GM23338 (cell line): ENCODE results near the gene LMF2. TPM values are rescaled to one million over a fixed set of nuclear protein-coding genes. Genes with fewer than 3 reads are reported as not detected.

Source experiments
- ATAC-seq: fragments of 200-7000 bp; cut with Tn5 transposase; 3 replicates; pipeline ENCODE4 v1.9.1; 2020
- DNase-seq: peaks from one replicate; pipeline ENCODE4 v3.0.0-alpha.2; 2015; ENCODE audit warnings: low spot score
- H2AFZ ChIP-seq: fragments of 200-600 bp; sonication (generic); 2 replicates; pipeline ENCODE4 v1.8.0; 2016; ENCODE audit warnings: antibody characterized with exemption, mild to moderate bottlenecking, moderate library complexity
- H3F3A ChIP-seq: fragments of 200-600 bp; sonication (generic); replicated peaks from 2 replicates; pipeline ENCODE4 v1.8.0; 2017; ENCODE audit warnings: antibody characterized with exemption, mixed run types, low read depth
- H3K27ac ChIP-seq: fragments of 200-600 bp; sonication (generic); 2 replicates; pipeline ENCODE4 v1.6.1; 2016; ENCODE audit warnings: low read depth
- H3K27me3 ChIP-seq: fragments of 200-600 bp; sonication (generic); 2 replicates; pipeline ENCODE4 v1.8.0; 2016; ENCODE audit warnings: mild to moderate bottlenecking, mixed run types, moderate library complexity; ENCODE audit not compliant: insufficient read depth
- H3K36me3 ChIP-seq: fragments of 200-600 bp; sonication (generic); 2 replicates; pipeline ENCODE4 v1.8.0; 2016; ENCODE audit warnings: mild to moderate bottlenecking; ENCODE audit not compliant: insufficient read depth
- H3K4me1 ChIP-seq: fragments of 200-600 bp; sonication (generic); 2 replicates; pipeline ENCODE4 v1.8.0; 2016; ENCODE audit warnings: mild to moderate bottlenecking, moderate library complexity; ENCODE audit not compliant: insufficient read depth
- H3K4me2 ChIP-seq: fragments of 200-600 bp; sonication (generic); 2 replicates; pipeline ENCODE4 v1.7.1; 2017; ENCODE audit warnings: mixed run types
- H3K4me3 ChIP-seq: fragments of 200-600 bp; sonication (generic); 2 replicates; pipeline ENCODE4 v1.6.1; 2016; ENCODE audit warnings: mixed run types
- H3K79me2 ChIP-seq: fragments of 200-600 bp; sonication (generic); replicated peaks from 2 replicates; pipeline ENCODE4 v1.8.0; 2017; ENCODE audit warnings: mild to moderate bottlenecking; ENCODE audit not compliant: insufficient read depth
- H3K9me2 ChIP-seq: fragments of 200-600 bp; sonication (generic); 2 replicates; pipeline ENCODE4 v1.8.0; 2017; ENCODE audit not compliant: insufficient read depth
- H4K20me1 ChIP-seq: fragments of 200-600 bp; sonication (generic); replicated peaks from 2 replicates; pipeline ENCODE4 v1.8.0; 2017; ENCODE audit warnings: mild to moderate bottlenecking; ENCODE audit not compliant: insufficient read depth
- H3K27ac Mint-ChIP-seq: 2 replicates; pipeline ENCODE4 v1.8.0; 2020; ENCODE audit warnings: inconsistent platforms, mild to moderate bottlenecking, moderate library complexity, mixed read lengths
- H3K27me3 Mint-ChIP-seq: 3 replicates; pipeline ENCODE4 v1.8.0; 2022; ENCODE audit warnings: low read depth, mild to moderate bottlenecking, moderate library complexity, mixed read lengths, inconsistent platforms; ENCODE audit not compliant: insufficient read depth, poor library complexity
- H3K36me3 Mint-ChIP-seq: 3 replicates; pipeline ENCODE4 v1.8.0; 2021; ENCODE audit warnings: low read depth, mild to moderate bottlenecking, inconsistent platforms, moderate library complexity, mixed read lengths
- H3K4me1 Mint-ChIP-seq: 3 replicates; pipeline ENCODE4 v1.8.0; 2020; ENCODE audit warnings: mild to moderate bottlenecking, inconsistent platforms, mixed read lengths
- H3K4me3 Mint-ChIP-seq: 3 replicates; pipeline ENCODE4 v1.8.0; 2021; ENCODE audit warnings: moderate library complexity, mild to moderate bottlenecking, inconsistent platforms, mixed read lengths
- H3K9me3 Mint-ChIP-seq: 3 replicates; pipeline ENCODE4 v1.8.0; 2020; ENCODE audit warnings: moderate library complexity, mild to moderate bottlenecking, inconsistent platforms, mixed read lengths
- CREB1 ChIP-seq: fragments of 250-450 bp; sonication (Bioruptor Pico); IDR thresholded peaks from 2 replicates; pipeline ENCODE4 v1.5.0; 2020; ENCODE audit warnings: low read depth, mild to moderate bottlenecking, moderate library complexity
- CTCF ChIP-seq, 2 experiments: fragments of 200-600 bp in 1 of 2; sonication (generic) in 1 of 2; conservative IDR thresholded peaks; 2 replicates each; pipeline versions ENCODE4 v1.5.1 to v1.6.1; 2016 to 2017; ENCODE audit warnings: antibody characterized with exemption in 2 of 2, low read depth in 2 of 2, mild to moderate bottlenecking in 2 of 2, moderate library complexity in 1 of 2
- EZH2 ChIP-seq: fragments of 200-600 bp; sonication (generic); IDR thresholded peaks from one replicate; pipeline ENCODE4 v1.8.0; 2017; ENCODE audit warnings: antibody characterized with exemption, mild to moderate bottlenecking, low read depth; ENCODE audit not compliant: unreplicated experiment
- EZH2phosphoT487 ChIP-seq: fragments of 200-600 bp; sonication (generic); IDR thresholded peaks from one replicate; pipeline ENCODE4 v1.8.1; 2018; ENCODE audit warnings: antibody characterized with exemption; ENCODE audit not compliant: unreplicated experiment
- JUNB ChIP-seq: IDR thresholded peaks from one replicate; pipeline ENCODE4 v1.6.1; 2016; ENCODE audit warnings: antibody characterized with exemption; ENCODE audit not compliant: unreplicated experiment
- NANOG ChIP-seq: IDR thresholded peaks from 2 replicates; pipeline ENCODE4 v1.6.1; 2016; ENCODE audit warnings: antibody characterized with exemption, borderline replicate concordance
- POLR2AphosphoS5 ChIP-seq: IDR thresholded peaks from 2 replicates; pipeline ENCODE4 v1.6.1; 2016; ENCODE audit warnings: antibody characterized with exemption, low read depth
- STAT1 ChIP-seq: IDR thresholded peaks from one replicate; pipeline ENCODE4 v1.6.1; 2016; ENCODE audit warnings: antibody characterized with exemption; ENCODE audit not compliant: unreplicated experiment
- ZNF114 ChIP-seq: fragments of 250-450 bp; sonication (Bioruptor Pico); IDR thresholded peaks from 2 replicates; pipeline ENCODE4 v1.5.0; 2020; ENCODE audit warnings: mild to moderate bottlenecking, moderate library complexity
- ZNF331 ChIP-seq: fragments of 250-450 bp; sonication (Bioruptor Pico); IDR thresholded peaks from 2 replicates; pipeline ENCODE4 v1.5.0; 2020; ENCODE audit warnings: low read depth, mild to moderate bottlenecking, moderate library complexity
- polyA plus RNA-seq: library from polyadenylated mRNA; unstranded; fragments of >200 nt; fragmentation: Nextera tagmentation; extraction: Ambion mirVana; gene quantifications from 2 replicates; pipeline ENCODE4 v1.2.1, GENCODE V29; 2016
- total RNA-seq: library from RNA; depleted of rRNA; stranded (reverse); fragments of >200 nt; shearing (Covaris generic); gene quantifications from 2 replicates; pipeline ENCODE4 v1.2.3, GENCODE V29; 2014
- TF ChIP-seq, protein P1 (sequence below): IDR thresholded peaks from 2 replicates; pipeline ENCODE4 v1.6.1; 2016; ENCODE audit warnings: antibody characterized with exemption
- TF ChIP-seq, protein P2 (sequence below): IDR thresholded peaks from one replicate; pipeline ENCODE4 v1.6.1; 2018; ENCODE audit warnings: antibody characterized with exemption; ENCODE audit not compliant: unreplicated experiment
- TF ChIP-seq, protein P3 (sequence below): fragments of 250-450 bp; sonication (Bioruptor Pico); IDR thresholded peaks from 2 replicates; pipeline ENCODE4 v1.5.0; 2020; ENCODE audit warnings: mild to moderate bottlenecking, moderate library complexity

Gene LMF2
- total and polyA plus RNA-seq, 2 experiments from 2014 or later: 15.6 to 36.3 TPM

- H3K4me1 ChIP-seq: no peaks in the 10 kb centered on the region
- TF ChIP-seq STAT1 (no peak), EZH2 (no peak), JUNB (no peak), POLR2AphosphoS5 (no peak), NANOG (no peak), CTCF (conservative IDR thresholded peaks at IDR 0.05; ENCODE audit: low read depth in 2 of 2) (no peak), ZNF331 (CRISPR knock-in tag) (no peak), EZH2phosphoT487 (no peak), ZNF114 (CRISPR knock-in tag) (no peak), CREB1 (CRISPR knock-in tag) (no peak)
- TF ChIP-seq, protein P1, sequence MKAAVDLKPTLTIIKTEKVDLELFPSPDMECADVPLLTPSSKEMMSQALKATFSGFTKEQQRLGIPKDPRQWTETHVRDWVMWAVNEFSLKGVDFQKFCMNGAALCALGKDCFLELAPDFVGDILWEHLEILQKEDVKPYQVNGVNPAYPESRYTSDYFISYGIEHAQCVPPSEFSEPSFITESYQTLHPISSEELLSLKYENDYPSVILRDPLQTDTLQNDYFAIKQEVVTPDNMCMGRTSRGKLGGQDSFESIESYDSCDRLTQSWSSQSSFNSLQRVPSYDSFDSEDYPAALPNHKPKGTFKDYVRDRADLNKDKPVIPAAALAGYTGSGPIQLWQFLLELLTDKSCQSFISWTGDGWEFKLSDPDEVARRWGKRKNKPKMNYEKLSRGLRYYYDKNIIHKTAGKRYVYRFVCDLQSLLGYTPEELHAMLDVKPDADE: no peak
- TF ChIP-seq, protein P2, sequence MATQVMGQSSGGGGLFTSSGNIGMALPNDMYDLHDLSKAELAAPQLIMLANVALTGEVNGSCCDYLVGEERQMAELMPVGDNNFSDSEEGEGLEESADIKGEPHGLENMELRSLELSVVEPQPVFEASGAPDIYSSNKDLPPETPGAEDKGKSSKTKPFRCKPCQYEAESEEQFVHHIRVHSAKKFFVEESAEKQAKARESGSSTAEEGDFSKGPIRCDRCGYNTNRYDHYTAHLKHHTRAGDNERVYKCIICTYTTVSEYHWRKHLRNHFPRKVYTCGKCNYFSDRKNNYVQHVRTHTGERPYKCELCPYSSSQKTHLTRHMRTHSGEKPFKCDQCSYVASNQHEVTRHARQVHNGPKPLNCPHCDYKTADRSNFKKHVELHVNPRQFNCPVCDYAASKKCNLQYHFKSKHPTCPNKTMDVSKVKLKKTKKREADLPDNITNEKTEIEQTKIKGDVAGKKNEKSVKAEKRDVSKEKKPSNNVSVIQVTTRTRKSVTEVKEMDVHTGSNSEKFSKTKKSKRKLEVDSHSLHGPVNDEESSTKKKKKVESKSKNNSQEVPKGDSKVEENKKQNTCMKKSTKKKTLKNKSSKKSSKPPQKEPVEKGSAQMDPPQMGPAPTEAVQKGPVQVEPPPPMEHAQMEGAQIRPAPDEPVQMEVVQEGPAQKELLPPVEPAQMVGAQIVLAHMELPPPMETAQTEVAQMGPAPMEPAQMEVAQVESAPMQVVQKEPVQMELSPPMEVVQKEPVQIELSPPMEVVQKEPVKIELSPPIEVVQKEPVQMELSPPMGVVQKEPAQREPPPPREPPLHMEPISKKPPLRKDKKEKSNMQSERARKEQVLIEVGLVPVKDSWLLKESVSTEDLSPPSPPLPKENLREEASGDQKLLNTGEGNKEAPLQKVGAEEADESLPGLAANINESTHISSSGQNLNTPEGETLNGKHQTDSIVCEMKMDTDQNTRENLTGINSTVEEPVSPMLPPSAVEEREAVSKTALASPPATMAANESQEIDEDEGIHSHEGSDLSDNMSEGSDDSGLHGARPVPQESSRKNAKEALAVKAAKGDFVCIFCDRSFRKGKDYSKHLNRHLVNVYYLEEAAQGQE: no peak
- TF ChIP-seq, protein P3, sequence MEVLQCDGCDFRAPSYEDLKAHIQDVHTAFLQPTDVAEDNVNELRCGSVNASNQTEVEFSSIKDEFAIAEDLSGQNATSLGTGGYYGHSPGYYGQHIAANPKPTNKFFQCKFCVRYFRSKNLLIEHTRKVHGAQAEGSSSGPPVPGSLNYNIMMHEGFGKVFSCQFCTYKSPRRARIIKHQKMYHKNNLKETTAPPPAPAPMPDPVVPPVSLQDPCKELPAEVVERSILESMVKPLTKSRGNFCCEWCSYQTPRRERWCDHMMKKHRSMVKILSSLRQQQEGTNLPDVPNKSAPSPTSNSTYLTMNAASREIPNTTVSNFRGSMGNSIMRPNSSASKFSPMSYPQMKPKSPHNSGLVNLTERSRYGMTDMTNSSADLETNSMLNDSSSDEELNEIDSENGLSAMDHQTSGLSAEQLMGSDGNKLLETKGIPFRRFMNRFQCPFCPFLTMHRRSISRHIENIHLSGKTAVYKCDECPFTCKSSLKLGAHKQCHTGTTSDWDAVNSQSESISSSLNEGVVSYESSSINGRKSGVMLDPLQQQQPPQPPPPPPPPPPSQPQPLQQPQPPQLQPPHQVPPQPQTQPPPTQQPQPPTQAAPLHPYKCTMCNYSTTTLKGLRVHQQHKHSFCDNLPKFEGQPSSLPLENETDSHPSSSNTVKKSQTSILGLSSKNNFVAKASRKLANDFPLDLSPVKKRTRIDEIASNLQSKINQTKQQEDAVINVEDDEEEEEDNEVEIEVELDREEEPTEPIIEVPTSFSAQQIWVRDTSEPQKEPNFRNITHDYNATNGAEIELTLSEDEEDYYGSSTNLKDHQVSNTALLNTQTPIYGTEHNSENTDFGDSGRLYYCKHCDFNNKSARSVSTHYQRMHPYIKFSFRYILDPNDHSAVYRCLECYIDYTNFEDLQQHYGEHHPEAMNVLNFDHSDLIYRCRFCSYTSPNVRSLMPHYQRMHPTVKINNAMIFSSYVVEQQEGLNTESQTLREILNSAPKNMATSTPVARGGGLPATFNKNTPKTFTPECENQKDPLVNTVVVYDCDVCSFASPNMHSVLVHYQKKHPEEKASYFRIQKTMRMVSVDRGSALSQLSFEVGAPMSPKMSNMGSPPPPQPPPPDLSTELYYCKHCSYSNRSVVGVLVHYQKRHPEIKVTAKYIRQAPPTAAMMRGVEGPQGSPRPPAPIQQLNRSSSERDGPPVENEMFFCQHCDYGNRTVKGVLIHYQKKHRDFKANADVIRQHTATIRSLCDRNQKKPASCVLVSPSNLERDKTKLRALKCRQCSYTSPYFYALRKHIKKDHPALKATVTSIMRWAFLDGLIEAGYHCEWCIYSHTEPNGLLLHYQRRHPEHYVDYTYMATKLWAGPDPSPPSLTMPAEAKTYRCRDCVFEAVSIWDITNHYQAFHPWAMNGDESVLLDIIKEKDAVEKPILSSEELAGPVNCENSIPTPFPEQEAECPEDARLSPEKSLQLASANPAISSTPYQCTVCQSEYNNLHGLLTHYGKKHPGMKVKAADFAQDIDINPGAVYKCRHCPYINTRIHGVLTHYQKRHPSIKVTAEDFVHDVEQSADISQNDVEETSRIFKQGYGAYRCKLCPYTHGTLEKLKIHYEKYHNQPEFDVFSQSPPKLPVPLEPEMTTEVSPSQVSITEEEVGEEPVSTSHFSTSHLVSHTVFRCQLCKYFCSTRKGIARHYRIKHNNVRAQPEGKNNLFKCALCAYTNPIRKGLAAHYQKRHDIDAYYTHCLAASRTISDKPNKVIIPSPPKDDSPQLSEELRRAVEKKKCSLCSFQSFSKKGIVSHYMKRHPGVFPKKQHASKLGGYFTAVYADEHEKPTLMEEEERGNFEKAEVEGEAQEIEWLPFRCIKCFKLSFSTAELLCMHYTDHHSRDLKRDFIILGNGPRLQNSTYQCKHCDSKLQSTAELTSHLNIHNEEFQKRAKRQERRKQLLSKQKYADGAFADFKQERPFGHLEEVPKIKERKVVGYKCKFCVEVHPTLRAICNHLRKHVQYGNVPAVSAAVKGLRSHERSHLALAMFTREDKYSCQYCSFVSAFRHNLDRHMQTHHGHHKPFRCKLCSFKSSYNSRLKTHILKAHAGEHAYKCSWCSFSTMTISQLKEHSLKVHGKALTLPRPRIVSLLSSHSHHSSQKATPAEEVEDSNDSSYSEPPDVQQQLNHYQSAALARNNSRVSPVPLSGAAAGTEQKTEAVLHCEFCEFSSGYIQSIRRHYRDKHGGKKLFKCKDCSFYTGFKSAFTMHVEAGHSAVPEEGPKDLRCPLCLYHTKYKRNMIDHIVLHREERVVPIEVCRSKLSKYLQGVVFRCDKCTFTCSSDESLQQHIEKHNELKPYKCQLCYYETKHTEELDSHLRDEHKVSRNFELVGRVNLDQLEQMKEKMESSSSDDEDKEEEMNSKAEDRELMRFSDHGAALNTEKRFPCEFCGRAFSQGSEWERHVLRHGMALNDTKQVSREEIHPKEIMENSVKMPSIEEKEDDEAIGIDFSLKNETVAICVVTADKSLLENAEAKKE: no peak
- no peaks in the 10 kb centered on the region for H3K79me2 ChIP-seq
- H3K36me3 ChIP-seq: no peaks in the 10 kb centered on the region
- DNase-seq: no peak
- Mint-ChIP-seq H3K27ac (no peak overlapping the region), H3K4me1 (no peaks in the 10 kb centered on the region; the same call in 2 of the 3 replicates), H3K4me3 (no peak overlapping the region), H3K9me3 (no peaks in the 10 kb centered on the region), H3K36me3 (peaks cover 48% of the 10 kb centered on the region), H3K27me3 (peaks cover 10% of the 10 kb centered on the region)
- H4K20me1 ChIP-seq: peaks cover 6% of the 10 kb centered on the region
- H3K27ac ChIP-seq: no peak overlapping the region
- H3K4me2 ChIP-seq: no peak overlapping the region
- no peaks in the 10 kb centered on the region for H3K9me2 ChIP-seq
- no peak for ATAC-seq
- 0 out of 2 replicates have a peak, but pooled peaks cover 3% of the 10 kb centered on the region for H3F3A ChIP-seq
- no peak overlapping the region for H2AFZ ChIP-seq
- H3K4me3 ChIP-seq: no peak overlapping the region
- H3K27me3 ChIP-seq: no peaks in the 10 kb centered on the region
These were observed 47.9 kb downstream of the LMF2 start for GRCh38 chr22:50459496-50460140.
